ENCODE data around the gene HNF4A.

HNF4A gene

DNA sequence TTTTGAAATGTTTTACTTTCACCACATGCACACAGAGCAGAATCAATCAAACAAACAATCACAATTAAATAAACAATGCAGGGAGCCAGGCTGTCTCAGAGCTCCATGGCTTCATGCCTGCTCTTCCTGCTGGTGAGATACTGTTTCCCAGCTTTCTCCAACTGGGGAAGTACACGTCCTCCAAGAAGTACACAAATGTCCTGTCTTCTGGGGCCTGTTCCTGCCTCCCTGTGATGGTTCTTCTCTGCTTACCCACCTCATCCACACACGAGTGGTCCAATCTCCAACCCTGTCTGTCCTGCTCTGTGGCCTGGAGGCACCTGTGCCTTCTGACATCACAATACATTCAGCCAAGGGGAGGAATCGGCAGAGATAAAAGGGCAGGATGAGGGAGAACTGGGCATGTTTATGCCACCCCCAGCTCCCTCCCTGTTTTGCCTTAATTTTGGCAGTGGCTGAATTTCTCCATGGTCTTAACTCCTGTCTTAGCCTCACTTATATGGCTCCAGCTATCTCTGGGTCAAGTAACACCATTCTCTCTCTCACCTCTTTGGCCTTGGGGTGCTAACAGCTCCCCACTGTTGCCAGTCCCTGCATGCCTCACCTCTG, 94.9 kb downstream of the HNF4A start:
- no peak overlapping the region for H3K4me3 ChIP-seq (replicated peaks in 1 of 2; ENCODE audit: low read depth in 2 of 2, low read length in 2 of 2)
- TF ChIP-seq, protein P1, sequence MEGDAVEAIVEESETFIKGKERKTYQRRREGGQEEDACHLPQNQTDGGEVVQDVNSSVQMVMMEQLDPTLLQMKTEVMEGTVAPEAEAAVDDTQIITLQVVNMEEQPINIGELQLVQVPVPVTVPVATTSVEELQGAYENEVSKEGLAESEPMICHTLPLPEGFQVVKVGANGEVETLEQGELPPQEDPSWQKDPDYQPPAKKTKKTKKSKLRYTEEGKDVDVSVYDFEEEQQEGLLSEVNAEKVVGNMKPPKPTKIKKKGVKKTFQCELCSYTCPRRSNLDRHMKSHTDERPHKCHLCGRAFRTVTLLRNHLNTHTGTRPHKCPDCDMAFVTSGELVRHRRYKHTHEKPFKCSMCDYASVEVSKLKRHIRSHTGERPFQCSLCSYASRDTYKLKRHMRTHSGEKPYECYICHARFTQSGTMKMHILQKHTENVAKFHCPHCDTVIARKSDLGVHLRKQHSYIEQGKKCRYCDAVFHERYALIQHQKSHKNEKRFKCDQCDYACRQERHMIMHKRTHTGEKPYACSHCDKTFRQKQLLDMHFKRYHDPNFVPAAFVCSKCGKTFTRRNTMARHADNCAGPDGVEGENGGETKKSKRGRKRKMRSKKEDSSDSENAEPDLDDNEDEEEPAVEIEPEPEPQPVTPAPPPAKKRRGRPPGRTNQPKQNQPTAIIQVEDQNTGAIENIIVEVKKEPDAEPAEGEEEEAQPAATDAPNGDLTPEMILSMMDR (IDR thresholded peaks at IDR 0.05; ENCODE audit: low read depth, low read length) = no peak
- DNase-seq (ENCODE audit: low read depth in 2 of 2) = no peak

DNA sequence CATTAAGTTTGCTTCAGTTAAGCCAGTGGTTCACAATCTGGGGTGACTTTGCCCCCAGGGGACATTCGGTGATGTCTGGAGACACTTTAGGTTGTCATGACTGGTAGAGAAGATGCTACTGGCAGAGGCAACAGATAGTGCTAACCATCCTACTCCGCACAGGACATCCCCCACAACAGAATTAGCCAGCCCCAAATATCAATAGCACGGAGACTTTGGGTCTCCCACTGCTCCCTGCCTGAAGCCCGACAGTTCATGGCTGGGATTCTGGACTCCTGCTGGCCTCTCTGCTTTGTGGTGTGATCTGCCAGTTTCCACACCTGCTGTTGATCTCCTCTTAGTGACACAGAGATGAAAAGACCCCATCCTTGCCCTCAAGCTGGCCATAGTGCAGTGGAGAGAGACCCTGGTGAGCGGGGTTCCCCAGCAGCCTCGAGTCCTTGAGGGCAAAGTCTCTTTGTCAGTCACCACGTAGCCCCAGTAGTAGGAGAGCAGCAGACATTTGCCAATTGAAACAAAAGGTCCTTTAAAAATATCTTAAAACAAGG, 95.5 kb downstream of the HNF4A start:
- TF ChIP-seq, protein P1 (IDR thresholded peaks at IDR 0.05; ENCODE audit: low read depth, low read length) = no peak
- no peak for DNase-seq (ENCODE audit: low read depth in 2 of 2)
- H3K4me3 ChIP-seq (replicated peaks in 1 of 2; ENCODE audit: low read depth in 2 of 2, low read length in 2 of 2) = no peak overlapping the region

DNA sequence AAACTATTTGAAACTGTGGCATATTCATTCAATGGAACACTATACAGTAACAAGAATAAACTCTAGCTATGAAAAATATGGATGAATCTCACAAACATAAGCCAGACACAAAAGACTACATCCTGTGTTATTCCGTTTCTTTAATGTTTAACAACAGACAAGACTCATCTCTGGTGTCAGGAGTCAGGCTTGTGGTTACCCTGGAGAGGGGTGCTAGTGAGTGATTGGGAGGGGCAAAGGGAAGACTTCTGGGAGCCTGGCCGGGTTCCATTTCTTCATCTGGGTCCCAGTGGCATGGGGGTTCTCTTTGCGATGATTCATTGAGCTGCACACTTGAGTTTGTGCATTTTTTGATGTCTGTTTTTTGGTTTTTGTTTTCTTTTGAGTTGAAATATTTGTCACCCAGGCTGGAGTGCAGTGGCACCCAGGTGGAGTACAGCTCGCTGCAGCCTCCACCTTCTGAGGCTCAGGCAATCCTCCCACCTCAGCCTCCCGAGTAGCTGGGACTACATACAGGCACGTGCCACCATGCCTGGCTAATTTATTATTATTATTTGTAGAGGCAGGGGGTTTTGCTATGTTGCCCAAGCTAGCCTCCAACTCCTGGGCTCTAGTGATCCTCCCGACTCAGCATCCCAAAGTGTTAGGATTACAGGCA, 98.9 kb downstream of the HNF4A start:
- no peak for DNase-seq (ENCODE audit: low read depth in 2 of 2)
- TF ChIP-seq, protein P1 (IDR thresholded peaks at IDR 0.05; ENCODE audit: low read depth, low read length) = no peak
- no peak overlapping the region for H3K4me3 ChIP-seq (replicated peaks in 1 of 2; ENCODE audit: low read depth in 2 of 2, low read length in 2 of 2)

DNA sequence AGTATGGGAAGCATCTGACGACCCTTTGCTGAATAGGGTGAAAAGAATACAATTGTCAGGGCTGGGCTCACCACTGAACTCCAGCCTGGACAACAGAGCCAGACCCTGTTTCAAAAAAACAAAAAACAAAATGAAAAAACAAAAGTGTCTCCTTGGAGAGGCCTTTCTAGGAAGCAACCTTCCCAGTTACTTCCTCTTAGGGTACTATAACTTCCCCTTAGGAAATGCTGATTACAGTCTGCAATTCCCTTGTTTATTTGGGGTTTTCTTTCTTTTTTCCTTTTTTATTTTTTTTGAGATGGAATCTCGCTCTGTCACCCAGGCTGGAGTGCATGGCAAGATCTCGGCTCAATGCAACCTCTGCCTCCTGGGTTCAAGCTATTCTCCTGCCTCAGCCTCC, 99.6 kb downstream of the HNF4A start:
- H3K4me3 ChIP-seq (replicated peaks in 1 of 2; ENCODE audit: low read depth in 2 of 2, low read length in 2 of 2) = no peak overlapping the region
- TF ChIP-seq, protein P1 (IDR thresholded peaks at IDR 0.05; ENCODE audit: low read depth, low read length) = no peak
- DNase-seq (ENCODE audit: low read depth in 2 of 2) = no peak

DNA sequence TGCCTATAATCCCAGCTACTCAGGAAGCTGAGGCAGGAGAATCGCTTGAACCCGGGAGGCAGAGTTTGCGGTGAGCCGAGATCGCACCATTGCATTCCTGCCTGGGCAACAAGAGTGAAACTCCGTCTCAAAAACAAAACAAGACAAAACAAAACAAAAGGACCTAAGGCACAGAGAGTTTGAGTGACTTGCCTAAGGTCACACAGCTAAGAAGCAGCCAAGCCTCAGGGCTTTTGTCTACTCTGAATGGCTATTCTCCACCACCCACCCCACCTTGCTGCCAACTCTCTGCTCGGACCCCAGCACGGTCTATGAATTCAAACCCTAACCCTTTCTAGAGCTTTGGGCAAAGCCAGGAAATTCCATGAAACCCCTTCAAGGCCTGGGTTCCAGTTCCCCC, 101.1 kb downstream of the HNF4A start:
- TF ChIP-seq, protein P1 (IDR thresholded peaks at IDR 0.05; ENCODE audit: low read depth, low read length) = no peak
- no peak overlapping the region for H3K4me3 ChIP-seq (replicated peaks in 1 of 2; ENCODE audit: low read depth in 2 of 2, low read length in 2 of 2)
- no peak for DNase-seq (ENCODE audit: low read depth in 2 of 2)

DNA sequence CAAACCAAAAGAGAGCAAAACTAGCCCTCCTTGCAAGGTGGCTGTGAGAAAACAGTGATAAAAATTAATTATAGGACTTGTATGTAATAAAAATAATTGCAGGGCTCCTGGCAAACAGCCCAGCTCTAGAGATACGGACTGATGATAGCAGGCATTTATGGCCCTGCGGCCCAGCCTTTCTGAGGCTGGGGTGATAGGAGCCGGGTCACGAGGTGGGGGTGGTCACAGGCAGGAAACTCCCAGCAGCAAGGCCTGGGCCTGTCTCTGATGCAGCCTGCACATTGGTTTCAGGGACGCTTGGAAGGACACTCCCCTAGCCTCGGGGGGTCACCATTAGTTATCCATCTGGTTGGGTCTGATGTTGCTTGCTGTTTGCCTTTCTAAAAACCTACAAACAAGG, 101.5 kb downstream of the HNF4A start:
- TF ChIP-seq, protein P1 (IDR thresholded peaks at IDR 0.05; ENCODE audit: low read depth, low read length) = no peak
- no peak for DNase-seq (ENCODE audit: low read depth in 2 of 2)
- H3K4me3 ChIP-seq (replicated peaks in 1 of 2; ENCODE audit: low read depth in 2 of 2, low read length in 2 of 2) = no peak overlapping the region

Data from cardiac fibroblast (primary cell).